Panc1 (cell line): ENCODE measurements around the gene SMG6. TPM values are rescaled to one million over a fixed set of nuclear protein-coding genes. Genes with fewer than 3 reads are reported as not detected.

ENCODE experiments used
- ATAC-seq: fragments of 200-7000 bp; cut with Tn5 transposase; 2 replicates; pipeline ENCODE4 v1.9.1; 2020; ENCODE audit warnings: mild to moderate bottlenecking, moderate library complexity
- BruUV-seq: library from RNA; stranded (reverse); fragments of 400-500 nt; replicated peaks from 2 replicates; lab custom pipeline; 2021; lab: Mats Ljungman, UMichigan
- CTCF ChIA-PET: fragments of 300-600 bp; sonication (Branson Sonifier 250); formaldehyde crosslinking; loops from one replicate; lab custom pipeline; 2022; ENCODE audit warnings: antibody characterized with exemption; lab: Charles Lee
- POLR2A ChIA-PET: fragments of 300-600 bp; sonication (Branson Sonifier 250); formaldehyde crosslinking; loops from one replicate; lab custom pipeline; 2022; ENCODE audit warnings: antibody characterized with exemption; lab: Charles Lee
- DNase-seq: peaks from one replicate; pipeline ENCODE4 v3.0.0-alpha.2; 2010; ENCODE audit warnings: low read depth, low spot score
- H3K27ac ChIP-seq: 2 replicates; pipeline ENCODE4 v1.5.1; 2011; ENCODE audit warnings: mild to moderate bottlenecking, low read length, inconsistent platforms
- H3K27me3 ChIP-seq: fragments of 200-500 bp; sonication (Bioruptor generic); 2 replicates; pipeline ENCODE4 v1.6.0; 2014; ENCODE audit warnings: low read length, inconsistent platforms; ENCODE audit not compliant: control insufficient read depth, insufficient read depth
- H3K36me3 ChIP-seq: fragments of 200-500 bp; sonication (Bioruptor generic); 2 replicates; pipeline ENCODE4 v1.5.1; 2014; ENCODE audit warnings: inconsistent platforms, mild to moderate bottlenecking, low read length, moderate library complexity; ENCODE audit not compliant: control insufficient read depth, insufficient read depth
- H3K4me1 ChIP-seq: 2 replicates; pipeline ENCODE4 v1.5.1; 2011; ENCODE audit warnings: inconsistent platforms, mild to moderate bottlenecking, low read length, moderate library complexity; ENCODE audit not compliant: control insufficient read depth, insufficient read depth
- H3K4me3 ChIP-seq, 2 experiments: 2 replicates each; pipeline ENCODE4 v1.5.1; 2011 to 2012; ENCODE audit warnings: low read depth in 2 of 2, low read length in 2 of 2, mild to moderate bottlenecking in 2 of 2, inconsistent platforms in 1 of 2, moderate library complexity in 1 of 2
- H3K9me3 ChIP-seq: fragments of 200-500 bp; sonication (Bioruptor generic); 2 replicates; pipeline ENCODE4 v1.5.1; 2014; ENCODE audit warnings: low read depth, mild to moderate bottlenecking, inconsistent platforms, low read length, moderate library complexity; ENCODE audit not compliant: control insufficient read depth, insufficient read depth
- POLR2AphosphoS5 ChIP-seq: IDR thresholded peaks from 2 replicates; pipeline ENCODE4 v1.6.1; 2012; ENCODE audit warnings: mild to moderate bottlenecking, low read depth, low read length, moderate library complexity
- SIN3A ChIP-seq: IDR thresholded peaks from 2 replicates; pipeline ENCODE4 v1.6.1; 2012; ENCODE audit warnings: low read depth, mild to moderate bottlenecking, low read length, moderate library complexity, borderline replicate concordance; ENCODE audit not compliant: insufficient read depth
- TCF7L2 ChIP-seq: IDR thresholded peaks from 2 replicates; pipeline ENCODE4 v1.6.1; 2011; ENCODE audit warnings: mild to moderate bottlenecking, low read depth, low read length, inconsistent platforms
- in situ Hi-C: cut with HindIII; loops from 2 replicates; pipeline ENCODE4 v1.10.0; 2016; ENCODE audit warnings: low sequenced_read_pairs, low pct_unique_long_range_greater_than_20kb
- intact Hi-C: fragments of 100-400 bp; cut with micrococcal nuclease; formaldehyde crosslinking; loops from one replicate; pipeline ENCODE4 v1.10.0; 2022; ENCODE audit not compliant: unreplicated experiment
- total RNA-seq: library from RNA; stranded (reverse); gene quantifications from one replicate; pipeline ENCODE4 v1.2.1, GENCODE V29; 2021; ENCODE audit not compliant: unreplicated experiment
- TF ChIP-seq, protein P1 (sequence below): fragments of 450-650 bp; IDR thresholded peaks from 2 replicates; pipeline ENCODE4 v1.5.1; 2017; ENCODE audit warnings: mild to moderate bottlenecking
- TF ChIP-seq, protein P2 (sequence below), 2 experiments: IDR thresholded peaks; 2 replicates each; pipeline ENCODE4 v1.6.1; 2011 to 2012; ENCODE audit warnings: low read depth in 2 of 2, control low read depth in 1 of 2, low read length in 1 of 2, mild to moderate bottlenecking in 1 of 2, moderate library complexity in 1 of 2; ENCODE audit not compliant: insufficient read depth in 1 of 2

Gene SMG6
- total RNA-seq, 1 experiment from 2014 or later, result 17.8 TPM

DNA sequence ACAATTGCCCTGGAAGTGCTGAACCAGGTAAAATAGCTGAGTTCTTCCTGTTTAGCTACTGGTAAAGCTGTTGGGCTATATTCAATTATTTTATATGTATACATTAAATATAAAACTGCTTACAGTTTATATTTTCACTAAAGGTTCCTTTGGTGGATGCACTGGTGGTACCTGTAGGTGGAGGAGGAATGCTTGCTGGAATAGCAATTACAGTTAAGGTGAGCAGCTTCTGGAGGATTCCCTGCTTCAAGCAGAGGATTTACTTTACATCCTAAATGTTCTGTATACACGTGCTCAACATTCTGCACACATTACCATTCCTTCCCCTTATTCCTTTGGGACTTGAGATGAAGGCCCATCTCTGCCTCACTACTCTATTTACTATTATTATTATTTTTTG is 17.8 kb upstream of the SMG6 start:
- ChIA-PET CTCF (no interaction called here), POLR2A (no interaction called here)
- H3K4me1 ChIP-seq, result no peaks in the 10 kb centered on the region
- no peak for DNase-seq
- ATAC-seq, result no peak
- H3K4me3 ChIP-seq, result no peak overlapping the region
- TF ChIP-seq TCF7L2 (no peak), SIN3A (no peak)
- in situ Hi-C loops (no loop called here), intact Hi-C loops (no loop called here)
- peaks cover 26% of the 10 kb centered on the region for H3K36me3 ChIP-seq
- H3K9me3 ChIP-seq, result no peaks in the 10 kb centered on the region
- H3K27ac ChIP-seq, result no peak overlapping the region
- no peaks in the 10 kb centered on the region for H3K27me3 ChIP-seq
- no TSS peak for BruUV-seq

DNA sequence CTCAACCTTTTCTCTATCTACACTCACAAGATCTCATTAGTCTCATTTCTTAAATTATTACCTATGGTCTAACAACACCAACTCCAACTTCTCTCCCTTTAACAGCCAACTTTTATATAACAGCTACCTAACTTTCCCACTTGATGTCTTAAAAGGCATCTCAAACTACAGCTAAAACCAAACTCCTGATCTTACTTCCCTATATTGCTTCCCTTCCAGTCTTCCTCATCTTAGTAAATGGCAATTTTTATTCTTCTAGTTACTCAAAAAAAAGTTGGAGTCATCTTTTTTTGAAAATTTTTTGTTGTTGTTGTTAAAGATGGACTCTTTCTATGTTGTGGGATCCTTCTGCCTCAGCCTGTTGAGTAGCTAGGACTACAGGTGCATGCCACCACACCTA is 15.5 kb upstream of the SMG6 start:
- Histone ChIP-seq H3K27me3 (no peaks in the 10 kb centered on the region), H3K27ac (no peak overlapping the region), H3K36me3 (peaks cover 11% of the 10 kb centered on the region; the same call in 1 of the 2 replicates), H3K9me3 (no peaks in the 10 kb centered on the region), H3K4me3 (no peak overlapping the region), H3K4me1 (no peaks in the 10 kb centered on the region)
- intact Hi-C loops (no loop called here), in situ Hi-C loops (no loop called here)
- TF ChIP-seq POLR2AphosphoS5, result no peak
- TF ChIP-seq SIN3A, result no peak
- TF ChIP-seq TCF7L2, result no peak
- TF ChIP-seq, protein P1, sequence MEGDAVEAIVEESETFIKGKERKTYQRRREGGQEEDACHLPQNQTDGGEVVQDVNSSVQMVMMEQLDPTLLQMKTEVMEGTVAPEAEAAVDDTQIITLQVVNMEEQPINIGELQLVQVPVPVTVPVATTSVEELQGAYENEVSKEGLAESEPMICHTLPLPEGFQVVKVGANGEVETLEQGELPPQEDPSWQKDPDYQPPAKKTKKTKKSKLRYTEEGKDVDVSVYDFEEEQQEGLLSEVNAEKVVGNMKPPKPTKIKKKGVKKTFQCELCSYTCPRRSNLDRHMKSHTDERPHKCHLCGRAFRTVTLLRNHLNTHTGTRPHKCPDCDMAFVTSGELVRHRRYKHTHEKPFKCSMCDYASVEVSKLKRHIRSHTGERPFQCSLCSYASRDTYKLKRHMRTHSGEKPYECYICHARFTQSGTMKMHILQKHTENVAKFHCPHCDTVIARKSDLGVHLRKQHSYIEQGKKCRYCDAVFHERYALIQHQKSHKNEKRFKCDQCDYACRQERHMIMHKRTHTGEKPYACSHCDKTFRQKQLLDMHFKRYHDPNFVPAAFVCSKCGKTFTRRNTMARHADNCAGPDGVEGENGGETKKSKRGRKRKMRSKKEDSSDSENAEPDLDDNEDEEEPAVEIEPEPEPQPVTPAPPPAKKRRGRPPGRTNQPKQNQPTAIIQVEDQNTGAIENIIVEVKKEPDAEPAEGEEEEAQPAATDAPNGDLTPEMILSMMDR, result no peak
- TF ChIP-seq, protein P2, sequence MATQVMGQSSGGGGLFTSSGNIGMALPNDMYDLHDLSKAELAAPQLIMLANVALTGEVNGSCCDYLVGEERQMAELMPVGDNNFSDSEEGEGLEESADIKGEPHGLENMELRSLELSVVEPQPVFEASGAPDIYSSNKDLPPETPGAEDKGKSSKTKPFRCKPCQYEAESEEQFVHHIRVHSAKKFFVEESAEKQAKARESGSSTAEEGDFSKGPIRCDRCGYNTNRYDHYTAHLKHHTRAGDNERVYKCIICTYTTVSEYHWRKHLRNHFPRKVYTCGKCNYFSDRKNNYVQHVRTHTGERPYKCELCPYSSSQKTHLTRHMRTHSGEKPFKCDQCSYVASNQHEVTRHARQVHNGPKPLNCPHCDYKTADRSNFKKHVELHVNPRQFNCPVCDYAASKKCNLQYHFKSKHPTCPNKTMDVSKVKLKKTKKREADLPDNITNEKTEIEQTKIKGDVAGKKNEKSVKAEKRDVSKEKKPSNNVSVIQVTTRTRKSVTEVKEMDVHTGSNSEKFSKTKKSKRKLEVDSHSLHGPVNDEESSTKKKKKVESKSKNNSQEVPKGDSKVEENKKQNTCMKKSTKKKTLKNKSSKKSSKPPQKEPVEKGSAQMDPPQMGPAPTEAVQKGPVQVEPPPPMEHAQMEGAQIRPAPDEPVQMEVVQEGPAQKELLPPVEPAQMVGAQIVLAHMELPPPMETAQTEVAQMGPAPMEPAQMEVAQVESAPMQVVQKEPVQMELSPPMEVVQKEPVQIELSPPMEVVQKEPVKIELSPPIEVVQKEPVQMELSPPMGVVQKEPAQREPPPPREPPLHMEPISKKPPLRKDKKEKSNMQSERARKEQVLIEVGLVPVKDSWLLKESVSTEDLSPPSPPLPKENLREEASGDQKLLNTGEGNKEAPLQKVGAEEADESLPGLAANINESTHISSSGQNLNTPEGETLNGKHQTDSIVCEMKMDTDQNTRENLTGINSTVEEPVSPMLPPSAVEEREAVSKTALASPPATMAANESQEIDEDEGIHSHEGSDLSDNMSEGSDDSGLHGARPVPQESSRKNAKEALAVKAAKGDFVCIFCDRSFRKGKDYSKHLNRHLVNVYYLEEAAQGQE (IDR thresholded peaks at IDR 0.05; ENCODE audit: insufficient read depth in 1 of 2, low read depth in 2 of 2, low read length in 1 of 2), result no peak
- BruUV-seq, result no TSS peak
- no peak for ATAC-seq
- POLR2A ChIA-PET, result interaction anchor here (0.6 kb wide), 1 partner anchor 12 kb away, joined by 3 read pairs; no protein-coding TSS in a partner anchor
- CTCF ChIA-PET, result no interaction called here
- DNase-seq, result no peak

DNA sequence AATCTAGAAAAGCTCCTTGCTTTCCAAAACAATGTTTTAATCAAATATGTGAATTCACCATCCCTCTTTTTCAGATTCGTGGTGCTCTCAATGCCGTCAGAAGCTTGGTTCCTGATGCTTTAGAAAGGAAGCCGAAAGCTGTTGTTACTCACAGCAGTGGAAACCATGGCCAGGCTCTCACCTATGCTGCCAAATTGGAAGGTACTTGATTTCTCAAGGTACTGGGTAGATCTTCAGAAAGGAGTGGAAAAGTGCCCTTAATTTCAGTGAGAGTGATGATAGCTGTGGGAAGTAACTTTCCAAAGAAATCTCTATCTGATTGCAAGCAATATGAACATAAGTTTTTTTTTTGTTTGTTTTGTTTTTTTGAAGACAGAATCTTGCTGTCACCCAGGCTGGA is 14.2 kb upstream of the SMG6 start:
- TF ChIP-seq, protein P2 (IDR thresholded peaks at IDR 0.05; ENCODE audit: insufficient read depth in 1 of 2, low read depth in 2 of 2, low read length in 1 of 2), result no peak
- TF ChIP-seq POLR2AphosphoS5 (no peak), SIN3A (no peak), TCF7L2 (no peak)
- TF ChIP-seq, protein P1, result no peak
- Histone ChIP-seq H3K27ac (no peak overlapping the region), H3K9me3 (no peaks in the 10 kb centered on the region), H3K4me1 (no peaks in the 10 kb centered on the region), H3K27me3 (no peaks in the 10 kb centered on the region), H3K36me3 (no peaks in the 10 kb centered on the region), H3K4me3 (peak overlapping the region; percentile 32 to 52; a peak in 3 of 4 replicates)
- no peak for ATAC-seq
- in situ Hi-C loops, result no loop called here
- intact Hi-C loops, result no loop called here
- BruUV-seq, result no TSS peak
- DNase-seq, result no peak
- ChIA-PET CTCF (interaction anchor here (1.0 kb wide), 1 partner anchor 65 kb away, joined by 3 read pairs; no protein-coding TSS in a partner anchor), POLR2A (no interaction called here)
